ENCODE results near the gene RASSF1. TPM values are rescaled to one million over a fixed set of nuclear protein-coding genes. Genes with fewer than 3 reads are reported as not detected.

RASSF1 gene
- polyA plus RNA-seq, 2 of the 4 experiments (the other 2 are of a cell fraction): 14.4 to 15.4 TPM

DNA sequence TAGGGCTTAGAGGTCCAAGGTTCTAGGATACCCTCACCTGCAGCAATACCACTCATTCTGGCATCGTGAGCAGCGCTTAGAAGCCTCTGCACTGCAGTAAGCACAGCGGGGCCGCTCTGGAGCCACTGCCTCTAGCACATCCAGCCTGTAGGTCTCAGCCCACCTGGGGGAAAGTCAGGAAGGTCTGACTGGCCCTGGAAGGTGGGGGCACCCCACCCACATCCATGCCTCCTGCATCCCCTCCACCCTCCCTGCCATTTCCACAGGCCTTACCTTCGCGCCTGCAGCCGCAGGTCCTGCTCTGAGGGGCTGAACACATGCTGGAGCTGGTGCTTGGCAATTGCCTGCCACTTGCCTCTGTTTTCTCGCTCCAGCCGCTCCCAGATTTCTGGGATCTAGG is 901 bp upstream of the RASSF1 start:
- Histone ChIP-seq H3K27ac (no peak overlapping the region), H3K4me3 (no peak overlapping the region), H3K9me3 (no peaks in the 10 kb centered on the region), H3K4me1 (peaks cover 8% of the 10 kb centered on the region), H3K4me2 (no peak overlapping the region)
- ChIA-PET CTCF (interaction anchor here (1.1 kb wide), 1 partner anchor 20 kb away, joined by 3 read pairs; no protein-coding TSS in a partner anchor), POLR2A (no interaction called here)
- 97% methylated on average over 9 of the region's 9 CpGs for WGBS (ENCODE audit: missing lambda C conversion rate)
- ATAC-seq (no peak), DNase-seq (ENCODE audit: low read depth in 1 of 2, low spot score in 1 of 2) (no peak), FAIRE-seq (no peak)
- TF ChIP-seq CHD2 (IDR thresholded peaks at IDR 0.05; ENCODE audit: low read length, partially characterized antibody) (no peak), ESRRA (IDR thresholded peaks at IDR 0.05; ENCODE audit: borderline replicate concordance, low read length) (no peak), POLR2AphosphoS2 (conservative IDR thresholded peaks at IDR 0.05; ENCODE audit: low read length) (no peak), CTCF (IDR thresholded peaks at IDR 0.05) (no peak), NR3C1 (IDR thresholded peaks at IDR 0.05) (no peak), CBX2 (IDR thresholded peaks at IDR 0.05; ENCODE audit: borderline replicate concordance, low read depth) (no peak)

- TF ChIP-seq NFE2L2 (conservative IDR thresholded peaks at IDR 0.05; ENCODE audit: low read length) (no peak), TP53 (CRISPR knock-in tag; IDR thresholded peaks at IDR 0.05) (no peak), ELK1 (IDR thresholded peaks at IDR 0.05; ENCODE audit: low read depth, low read length) (no peak)
- Histone ChIP-seq H3K27ac (no peak overlapping the region), H3K4me2 (no peak overlapping the region), H3K4me3 (no peak overlapping the region), H3K4me1 (peaks cover 16% of the 10 kb centered on the region), H3K9me3 (no peaks in the 10 kb centered on the region)
- ChIA-PET CTCF (no interaction called here), POLR2A (no interaction called here)
- DNase-seq (ENCODE audit: low read depth in 1 of 2, low spot score in 1 of 2) (no peak), FAIRE-seq (no peak), ATAC-seq (no peak)
- 88% methylated on average over 9 of the region's 9 CpGs for whole genome bisulfite sequencing (ENCODE audit: missing lambda C conversion rate)
Observed at GRCh38 chr3:50340147-50340447, 539 bp downstream of the RASSF1 start.

DNA sequence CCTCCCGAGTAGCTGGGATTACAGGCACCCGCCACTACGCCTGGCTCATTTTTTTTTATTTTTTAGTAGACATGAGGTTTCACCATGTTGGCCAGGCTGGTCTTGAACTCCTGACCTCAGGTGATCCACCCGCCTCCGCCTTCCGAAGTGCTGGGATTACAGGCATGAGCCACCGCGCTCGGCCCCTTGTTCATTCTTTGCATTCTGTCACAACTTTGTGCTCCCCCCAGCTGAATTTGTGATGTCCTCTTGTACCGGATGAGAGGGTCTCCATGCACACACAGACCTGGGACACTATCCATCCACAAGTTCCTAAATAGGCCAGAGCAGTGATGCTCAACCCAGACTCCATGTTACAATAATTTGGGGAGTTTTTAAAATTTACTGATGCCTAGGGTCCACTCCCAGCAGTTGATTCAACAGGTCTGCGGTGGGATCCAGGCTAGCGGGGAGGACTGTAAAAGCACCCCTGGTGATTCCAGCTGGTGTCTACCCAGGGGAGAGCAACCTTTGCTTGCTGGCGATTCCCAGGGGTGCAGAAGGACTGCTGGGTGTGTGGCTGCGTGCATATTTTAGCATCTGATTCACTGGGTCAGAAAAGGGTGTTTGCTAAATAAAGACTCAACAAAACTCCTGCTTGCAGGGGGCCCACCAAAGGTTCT is 1.0 kb downstream of the RASSF1 start:
- H3K27ac ChIP-seq: no peak overlapping the region
- H3K4me2 ChIP-seq: no peak overlapping the region
- H3K4me3 ChIP-seq: no peak overlapping the region
- no peak for DNase-seq (ENCODE audit: low read depth in 1 of 2, low spot score in 1 of 2)
- no peaks in the 10 kb centered on the region for H3K9me3 ChIP-seq
- POLR2A ChIA-PET: interaction anchor here (0.7 kb wide), 1 partner anchor 161 kb away, joined by 4 read pairs; no protein-coding TSS in a partner anchor
- H3K4me1 ChIP-seq: peaks cover 21% of the 10 kb centered on the region
- no peak for ATAC-seq
- no peak for TF ChIP-seq HEYL (CRISPR knock-in tag; IDR thresholded peaks at IDR 0.05)
- TF ChIP-seq HOXB5 (CRISPR knock-in tag; IDR thresholded peaks at IDR 0.05): no peak
- no peak for TF ChIP-seq ZFP36 (IDR thresholded peaks at IDR 0.05; ENCODE audit: borderline replicate concordance, partially characterized antibody)
- no peak for TF ChIP-seq CHD2 (IDR thresholded peaks at IDR 0.05; ENCODE audit: low read length, partially characterized antibody)
- TF ChIP-seq HDAC2 (IDR thresholded peaks at IDR 0.05): no peak
- no peak for TF ChIP-seq SREBF2 (IDR thresholded peaks at IDR 0.05)
- no peak for TF ChIP-seq EHMT2 (IDR thresholded peaks at IDR 0.05; ENCODE audit: low read depth)
- no peak for TF ChIP-seq EHF (CRISPR knock-in tag; IDR thresholded peaks at IDR 0.05)
- no peak for TF ChIP-seq RNF2 (IDR thresholded peaks at IDR 0.05; ENCODE audit: borderline replicate concordance, low read depth)
- TF ChIP-seq ESRRA (IDR thresholded peaks at IDR 0.05; ENCODE audit: borderline replicate concordance, low read length): no peak
- no peak for FAIRE-seq
- CTCF ChIA-PET: interaction anchor here (0.9 kb wide), 1 partner anchor 9 kb away, joined by 3 read pairs; no protein-coding TSS in a partner anchor
- WGBS (ENCODE audit: missing lambda C conversion rate): 77% methylated on average over 13 of the region's 14 CpGs

GRCh38 chr3:50338965-50339364 is 1.7 kb downstream of the RASSF1 start:
- Histone ChIP-seq H3K27ac (no peak overlapping the region), H3K4me1 (peaks cover 27% of the 10 kb centered on the region), H3K4me2 (no peak overlapping the region), H3K4me3 (no peak overlapping the region), H3K9me3 (no peaks in the 10 kb centered on the region)
- CTCF ChIA-PET: interaction anchor here (0.7 to 3.1 kb wide), 3 partner anchors 8 to 15 kb away, joined by 3 to 15 read pairs (median 3); no protein-coding TSS in a partner anchor
- no peak for ATAC-seq
- POLR2A ChIA-PET: interaction anchor here (0.7 kb wide), 1 partner anchor 162 kb away, joined by 4 read pairs; no protein-coding TSS in a partner anchor
- DNase-seq (ENCODE audit: low read depth in 1 of 2, low spot score in 1 of 2): no peak
- WGBS (ENCODE audit: missing lambda C conversion rate): 79% methylated on average over 5 of the region's 5 CpGs
- no peak for FAIRE-seq
- TF ChIP-seq SMC3 (IDR thresholded peaks at IDR 0.05) (no peak), JUN (IDR thresholded peaks at IDR 0.05) (no peak), REST (IDR thresholded peaks at IDR 0.05) (no peak), ZFP36 (IDR thresholded peaks at IDR 0.05; ENCODE audit: borderline replicate concordance, partially characterized antibody) (no peak)
- TF ChIP-seq, protein P1, sequence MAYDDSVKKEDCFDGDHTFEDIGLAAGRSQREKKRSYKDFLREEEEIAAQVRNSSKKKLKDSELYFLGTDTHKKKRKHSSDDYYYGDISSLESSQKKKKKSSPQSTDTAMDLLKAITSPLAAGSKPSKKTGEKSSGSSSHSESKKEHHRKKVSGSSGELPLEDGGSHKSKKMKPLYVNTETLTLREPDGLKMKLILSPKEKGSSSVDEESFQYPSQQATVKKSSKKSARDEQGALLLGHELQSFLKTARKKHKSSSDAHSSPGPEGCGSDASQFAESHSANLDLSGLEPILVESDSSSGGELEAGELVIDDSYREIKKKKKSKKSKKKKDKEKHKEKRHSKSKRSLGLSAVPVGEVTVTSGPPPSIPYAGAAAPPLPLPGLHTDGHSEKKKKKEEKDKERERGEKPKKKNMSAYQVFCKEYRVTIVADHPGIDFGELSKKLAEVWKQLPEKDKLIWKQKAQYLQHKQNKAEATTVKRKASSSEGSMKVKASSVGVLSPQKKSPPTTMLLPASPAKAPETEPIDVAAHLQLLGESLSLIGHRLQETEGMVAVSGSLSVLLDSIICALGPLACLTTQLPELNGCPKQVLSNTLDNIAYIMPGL (CRISPR knock-in tag; IDR thresholded peaks at IDR 0.05; ENCODE audit: borderline replicate concordance): no peak
